RWPE2 (cell line): Measurements from ENCODE around the gene ZNF605.

Source experiments
- ATAC-seq: fragments of 200-7000 bp; cut with Tn5 transposase; 3 replicates; pipeline ENCODE4 v1.9.1; 2021; ENCODE audit warnings: low read depth
- DNase-seq: peaks from one replicate; pipeline ENCODE4 v3.0.0-alpha.2; 2020; ENCODE audit warnings: low spot score
- H3K27ac ChIP-seq: fragments of 450-650 bp; 2 replicates; pipeline ENCODE4 v1.5.1; 2017; ENCODE audit warnings: mild to moderate bottlenecking; ENCODE audit not compliant: poor library complexity, severe bottlenecking
- H3K27me3 ChIP-seq: fragments of 250-450 bp; sonication (Bioruptor Pico); 2 replicates; pipeline ENCODE4 v1.5.1; 2021; ENCODE audit warnings: mild to moderate bottlenecking, moderate library complexity; ENCODE audit not compliant: insufficient read depth, poor library complexity, severe bottlenecking
- H3K36me3 ChIP-seq: fragments of 250-450 bp; sonication (Bioruptor Pico); 2 replicates; pipeline ENCODE4 v1.5.1; 2020; ENCODE audit warnings: low read depth, mild to moderate bottlenecking, moderate library complexity
- H3K4me1 ChIP-seq: fragments of 250-450 bp; sonication (Bioruptor Pico); 2 replicates; pipeline ENCODE4 v1.5.1; 2021; ENCODE audit warnings: mild to moderate bottlenecking, moderate library complexity; ENCODE audit not compliant: insufficient read depth, poor library complexity, severe bottlenecking
- H3K4me3 ChIP-seq: fragments of 250-450 bp; sonication (Bioruptor Pico); 2 replicates; pipeline ENCODE4 v1.5.1; 2021; ENCODE audit warnings: mild to moderate bottlenecking, moderate library complexity; ENCODE audit not compliant: severe bottlenecking
- H3K9me3 ChIP-seq: fragments of 250-450 bp; sonication (Bioruptor Pico); 2 replicates; pipeline ENCODE4 v1.5.1; 2021; ENCODE audit warnings: mild to moderate bottlenecking, moderate library complexity; ENCODE audit not compliant: severe bottlenecking
- CTCF ChIP-seq: fragments of 450-650 bp; IDR thresholded peaks from one replicate; pipeline ENCODE4 v1.5.1; 2017; ENCODE audit warnings: mild to moderate bottlenecking, moderate library complexity; ENCODE audit not compliant: poor library complexity, severe bottlenecking

ZNF605 gene

GRCh38 chr12:132948146-132949066 is 7.7 kb downstream of the ZNF605 start:
- no peak for ATAC-seq
- H3K9me3 ChIP-seq, result peaks cover 12% of the 10 kb centered on the region

GRCh38 chr12:132946246-132946820 is 9.8 kb downstream of the ZNF605 start:
- Histone ChIP-seq H3K27me3 (no peaks in the 10 kb centered on the region), H3K9me3 (peaks cover 9% of the 10 kb centered on the region), H3K4me3 (no peak overlapping the region), H3K27ac (no peak overlapping the region), H3K36me3 (peaks cover 49% of the 10 kb centered on the region), H3K4me1 (no peaks in the 10 kb centered on the region)
- TF ChIP-seq CTCF, result no peak
- ATAC-seq, result no peak
- no peak for DNase-seq

More at GRCh38 chr12:132948146-132949066, 7.7 kb downstream of the ZNF605 start:
- Histone ChIP-seq H3K27ac (no peak overlapping the region), H3K4me1 (no peaks in the 10 kb centered on the region), H3K36me3 (peaks cover 34% of the 10 kb centered on the region), H3K27me3 (no peaks in the 10 kb centered on the region), H3K4me3 (no peak overlapping the region)
- TF ChIP-seq CTCF, result no peak
- DNase-seq, result no peak

GRCh38 chr12:132945806-132946205 is 10.3 kb downstream of the ZNF605 start:
- H3K4me3 ChIP-seq, result no peak overlapping the region
- no peak for DNase-seq
- H3K27me3 ChIP-seq, result no peaks in the 10 kb centered on the region
- TF ChIP-seq CTCF, result no peak
- peaks cover 6% of the 10 kb centered on the region for H3K9me3 ChIP-seq
- no peak for ATAC-seq
- H3K4me1 ChIP-seq, result no peaks in the 10 kb centered on the region
- no peak overlapping the region for H3K27ac ChIP-seq
- H3K36me3 ChIP-seq, result peaks cover 51% of the 10 kb centered on the region

- Histone ChIP-seq H3K27ac (no peak overlapping the region), H3K36me3 (peaks cover 44% of the 10 kb centered on the region), H3K9me3 (peaks cover 3% of the 10 kb centered on the region), H3K27me3 (no peaks in the 10 kb centered on the region), H3K4me1 (no peaks in the 10 kb centered on the region), H3K4me3 (no peak overlapping the region)
- no peak for ATAC-seq
- DNase-seq, result no peak
- TF ChIP-seq CTCF, result no peak
These were observed 13.5 kb downstream of the ZNF605 start for GRCh38 chr12:132942611-132943010.
